ENCODE results near the gene FBLN2.

The FBLN2 gene

GRCh38 chr3:13584427-13584891, 35.5 kb downstream of the FBLN2 start:
- no peak for DNase-seq

GRCh38 chr3:13584901-13585300, 36.0 kb downstream of the FBLN2 start:
- no peak for DNase-seq

- no peak for DNase-seq
These were observed 38.5 kb downstream of the FBLN2 start for GRCh38 chr3:13587442-13587841.

DNA sequence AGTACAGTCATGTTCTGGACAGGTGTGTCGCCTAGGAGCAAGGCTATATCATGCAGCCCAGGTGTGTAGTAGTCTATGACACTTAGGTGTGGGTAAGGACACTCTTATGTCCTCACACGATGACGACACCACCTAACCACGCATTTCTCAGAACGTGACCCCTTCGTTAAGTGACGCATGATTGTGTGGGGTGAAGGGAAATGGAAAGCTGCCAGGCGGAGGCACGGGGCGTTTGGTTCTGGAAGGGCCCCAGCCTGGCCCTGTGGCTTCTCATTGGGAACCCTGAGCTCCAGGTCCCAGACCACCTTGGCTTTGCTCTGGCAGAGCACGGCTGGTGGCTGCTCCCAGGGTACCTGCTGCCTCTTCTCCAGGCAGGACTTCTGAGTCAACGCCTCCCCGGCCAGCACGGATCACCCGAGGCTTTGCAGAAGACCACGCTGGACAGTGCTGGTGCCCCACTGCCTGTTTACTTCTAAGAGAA, 39.3 kb downstream of the FBLN2 start:
- no peak for DNase-seq

DNA sequence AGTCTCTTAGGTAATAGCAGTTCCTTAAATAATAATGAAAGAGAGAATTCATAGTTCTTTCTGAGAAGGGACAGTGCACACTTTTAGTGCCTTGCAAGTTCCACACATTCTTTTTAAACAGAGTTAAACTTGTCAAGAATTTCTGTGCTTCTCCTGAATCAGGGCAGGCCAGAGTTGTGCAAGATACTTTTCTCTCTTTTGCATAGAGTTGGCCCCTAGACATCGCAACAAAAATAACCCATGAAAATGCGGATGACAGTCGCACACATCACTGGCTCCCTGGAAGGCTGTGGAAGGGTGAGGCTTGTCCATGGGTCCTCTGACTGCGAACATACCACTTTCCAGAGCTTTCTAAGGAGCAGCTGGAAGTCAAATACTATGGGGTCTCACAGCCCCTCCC, 40.1 kb downstream of the FBLN2 start:
- no peak for DNase-seq

- no peak for DNase-seq
These were observed 42.1 kb downstream of the FBLN2 start for GRCh38 chr3:13590841-13591520.

DNA sequence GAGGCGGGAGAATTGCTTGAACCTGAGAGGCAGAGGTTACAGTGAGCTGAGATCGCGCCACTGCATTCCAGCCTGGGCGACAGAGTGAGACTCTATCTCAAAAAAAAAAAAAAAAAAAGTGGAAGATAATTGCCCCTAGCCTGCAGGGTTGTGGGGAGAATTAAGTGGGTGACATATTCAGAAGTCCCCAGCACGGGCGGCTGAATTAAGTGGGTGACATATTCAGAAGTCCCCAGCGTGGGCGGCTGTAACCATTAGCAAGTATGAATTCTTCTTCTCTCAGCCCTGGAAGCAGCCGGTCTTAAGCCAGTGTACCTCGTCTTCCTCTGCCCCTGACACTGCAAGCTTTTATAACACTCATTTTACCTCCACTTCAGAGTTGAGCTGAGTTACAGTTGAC, 44.7 kb downstream of the FBLN2 start:
- DNase-seq = no peak

- DNase-seq = no peak
These were observed 45.2 kb downstream of the FBLN2 start for GRCh38 chr3:13594146-13594545.

DNA sequence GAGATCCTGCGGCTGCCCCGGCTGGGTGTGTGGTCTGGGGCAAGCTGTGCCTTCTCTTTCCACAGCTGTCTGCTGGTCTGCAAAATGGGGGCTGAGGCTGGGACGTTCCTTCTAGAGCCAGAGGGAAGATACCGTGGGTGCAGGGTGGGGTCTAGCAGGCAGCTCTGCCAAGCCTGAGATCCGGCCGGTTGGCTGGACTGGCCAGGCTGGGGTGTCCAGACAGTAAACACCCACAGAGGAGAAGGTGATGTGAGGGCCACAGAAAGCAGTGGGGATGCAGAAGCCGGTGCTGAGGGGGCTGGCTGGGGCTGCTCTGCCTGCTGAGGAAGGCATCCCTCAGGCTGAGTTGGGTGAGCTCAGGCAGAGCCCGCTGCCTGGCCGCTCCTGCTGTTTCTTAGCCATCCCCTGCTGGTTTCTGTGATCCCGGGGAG, 46.1 kb downstream of the FBLN2 start:
- no peak for DNase-seq

DNA sequence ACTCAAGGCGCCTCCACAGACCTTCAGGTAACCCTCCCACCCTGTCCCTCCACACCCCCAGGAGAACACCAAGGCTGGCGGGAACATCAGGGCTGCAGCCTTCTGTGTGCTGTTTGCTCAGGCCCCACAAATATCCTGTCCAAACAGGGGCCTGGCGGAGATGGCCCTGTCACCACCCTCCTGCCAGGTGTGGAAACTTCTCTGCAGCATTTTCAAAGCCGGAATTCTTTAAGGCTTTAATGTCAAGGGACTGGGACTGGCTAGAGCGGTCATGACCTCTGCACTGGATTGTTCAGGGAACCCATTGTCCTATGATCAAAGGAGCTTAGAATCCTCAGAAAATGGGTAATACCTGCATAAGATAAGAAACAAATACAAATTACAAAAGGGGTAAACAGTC, 46.6 kb downstream of the FBLN2 start:
- DNase-seq = no peak

DNA sequence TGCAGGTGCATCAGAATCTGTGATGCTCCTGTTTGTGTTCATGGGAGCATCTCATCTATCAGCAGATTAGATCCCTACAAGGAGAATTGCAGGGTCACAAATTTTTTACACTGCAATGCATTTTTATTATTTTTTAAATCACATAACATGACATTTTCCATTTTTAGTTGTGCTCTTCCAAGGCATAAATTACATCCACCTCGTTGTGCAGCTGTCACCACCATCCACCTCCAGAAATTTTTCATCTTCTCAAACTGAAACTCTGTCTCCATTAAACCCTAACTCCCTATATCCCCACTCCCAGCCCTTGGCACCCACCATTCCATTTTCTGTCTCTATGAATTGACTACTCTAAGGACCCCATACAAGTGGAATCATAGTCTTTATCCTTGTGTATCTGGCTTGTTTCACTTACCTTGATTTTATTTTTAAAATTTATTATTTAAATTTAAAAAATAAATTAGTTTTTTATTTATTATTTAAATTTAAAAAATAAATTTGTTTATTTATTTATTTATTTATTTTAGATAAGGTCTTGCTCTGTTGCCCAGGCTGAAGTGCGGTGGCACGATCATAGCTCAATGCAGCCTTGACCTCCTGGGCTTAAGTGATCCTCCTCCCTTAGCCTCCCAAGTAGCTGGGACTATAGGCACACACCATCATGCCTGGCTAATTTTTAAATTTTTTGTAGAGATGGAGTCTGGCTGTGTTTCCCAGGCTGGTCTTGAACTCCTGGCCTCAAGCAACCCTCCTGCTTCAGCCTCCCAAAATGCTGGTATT, 47.7 kb downstream of the FBLN2 start:
- no peak for DNase-seq

DNA sequence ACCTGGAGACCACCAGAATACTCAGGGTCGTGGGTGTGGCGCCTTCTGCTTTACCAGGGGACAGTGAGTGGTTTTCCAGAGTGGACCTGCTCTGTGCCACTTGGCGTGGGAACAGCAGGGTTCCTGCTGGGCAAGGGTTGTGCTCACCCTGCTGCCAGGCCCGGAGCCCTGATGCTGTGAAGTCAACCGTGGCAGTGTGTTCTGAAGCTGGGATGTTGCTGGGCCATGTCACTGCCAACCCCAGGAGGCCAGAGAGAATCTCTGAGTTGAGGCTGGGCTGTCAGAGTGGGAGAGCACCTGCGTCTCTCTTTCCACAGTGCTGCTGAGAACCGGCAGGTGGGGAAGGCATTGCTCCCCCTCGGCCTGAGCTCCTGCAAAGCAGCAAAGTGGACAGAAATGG, 48.7 kb downstream of the FBLN2 start:
- no peak for DNase-seq

GRCh38 chr3:13598201-13598600, 49.3 kb downstream of the FBLN2 start:
- no peak for DNase-seq

DNA sequence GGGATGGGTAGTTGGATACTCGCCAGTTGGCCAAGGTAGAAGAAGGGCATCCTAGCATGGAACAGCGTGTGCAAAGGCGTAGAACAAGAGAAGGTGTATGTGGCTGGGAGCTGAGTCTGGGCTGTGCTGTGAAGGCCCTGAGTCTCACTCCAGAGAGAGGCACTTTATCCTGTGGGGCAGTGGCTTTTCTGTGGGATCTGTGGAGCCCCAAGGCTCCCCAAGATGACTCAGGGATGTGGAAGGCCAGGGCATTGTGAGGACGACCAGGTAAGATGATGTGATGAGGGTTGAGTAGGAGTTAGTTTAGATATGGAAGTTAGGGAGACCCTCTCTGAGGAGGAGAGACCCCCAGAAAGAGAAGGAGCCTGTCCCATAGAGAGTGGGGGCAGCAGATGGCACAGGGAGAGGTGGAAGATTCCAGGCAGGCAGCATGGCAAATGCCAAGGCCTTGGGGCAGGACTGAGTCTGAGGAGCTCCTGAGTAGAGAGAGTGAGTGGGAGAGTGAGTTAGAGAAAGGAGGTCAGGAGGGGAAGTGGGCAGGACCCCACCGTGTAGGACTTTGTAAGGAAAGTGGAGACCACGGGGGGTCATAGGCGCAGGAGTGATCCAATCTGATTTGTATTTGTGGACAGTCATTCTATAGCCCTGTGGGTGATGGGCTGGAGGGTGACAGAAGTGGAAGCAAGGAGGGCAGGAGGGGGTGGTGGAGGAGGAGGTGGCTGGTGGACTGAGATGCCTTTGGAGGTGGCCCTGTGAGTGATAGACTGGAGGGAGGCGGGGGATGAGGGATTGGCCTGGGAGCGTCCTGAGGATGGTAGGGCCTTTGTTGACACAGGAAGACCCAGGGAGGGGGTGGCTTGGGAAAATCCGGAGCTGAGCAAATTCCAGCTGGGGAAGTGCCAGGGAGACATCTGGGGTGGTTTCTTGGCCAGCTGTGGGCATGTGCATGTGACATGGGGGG, 50.3 kb downstream of the FBLN2 start:
- DNase-seq = no peak

GRCh38 chr3:13599887-13600450, 51.0 kb downstream of the FBLN2 start:
- DNase-seq = no peak

DNA sequence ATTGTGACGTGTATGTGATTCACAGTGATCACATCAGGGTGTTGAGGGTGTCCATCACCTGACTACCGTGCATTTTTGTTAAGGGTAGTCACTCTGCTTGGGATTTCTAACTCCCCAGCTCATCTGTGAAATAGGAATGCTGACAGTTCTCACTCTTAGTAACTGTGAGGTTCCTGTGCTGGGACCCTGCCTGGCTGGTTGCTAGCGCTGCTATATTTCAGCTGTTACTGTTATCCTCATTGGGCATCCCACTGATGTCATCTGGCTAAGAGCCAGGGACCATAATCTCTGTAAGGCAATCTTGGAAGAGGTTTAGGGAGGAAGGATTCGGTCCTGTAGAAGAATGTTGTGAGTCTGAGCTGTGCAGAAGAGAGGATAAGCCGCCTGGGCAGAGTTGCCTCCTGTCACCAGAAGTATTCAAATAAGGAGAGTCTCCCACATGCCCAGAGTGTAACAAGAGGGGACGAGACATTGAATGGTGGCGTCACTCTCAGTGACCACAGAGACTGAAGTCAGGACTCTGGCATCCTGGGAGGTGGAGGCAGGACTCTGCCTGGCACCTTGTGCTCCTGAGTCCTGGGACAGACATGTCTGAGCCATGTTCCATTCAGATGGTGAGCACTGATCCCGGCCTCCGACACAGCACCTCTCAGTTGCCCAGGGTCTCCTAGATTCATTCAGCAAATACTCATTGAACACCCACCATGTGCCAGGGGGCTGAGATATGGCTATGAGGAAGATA, 52.2 kb downstream of the FBLN2 start:
- no peak for DNase-seq

DNA sequence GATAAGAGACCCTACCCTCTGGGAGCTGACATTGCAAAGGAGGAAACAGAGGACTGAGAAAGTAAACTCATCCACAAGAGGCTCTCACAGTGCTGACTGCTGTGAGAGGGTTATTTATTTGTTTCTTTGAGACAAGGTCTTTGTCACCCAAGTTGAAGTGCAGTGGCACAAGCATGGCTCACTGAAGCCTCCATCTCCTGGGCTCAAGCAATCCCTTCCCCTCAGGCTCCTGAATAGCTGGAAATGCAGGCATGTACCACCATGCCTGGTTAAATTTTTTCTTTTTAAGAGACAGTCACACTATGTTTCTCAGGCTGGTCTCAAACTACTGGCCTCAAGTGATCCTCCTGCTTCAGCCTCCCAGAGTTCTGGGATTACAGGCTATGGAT, 52.8 kb downstream of the FBLN2 start:
- no peak for DNase-seq

GRCh38 chr3:13605555-13605954, 56.6 kb downstream of the FBLN2 start:
- DNase-seq = no peak

GRCh38 chr3:13607821-13608597, 59.1 kb downstream of the FBLN2 start:
- no peak for DNase-seq

GRCh38 chr3:13608969-13609725, 60.2 kb downstream of the FBLN2 start:
- DNase-seq = no peak
